ENCODE results near the gene DRG2. TPM values are rescaled to one million over a fixed set of nuclear protein-coding genes. Genes with fewer than 3 reads are reported as not detected.

Gene DRG2
- polyA plus RNA-seq, 4 donors: 34.0 to 46.9 (median 40.4) TPM

GRCh38 chr17:18111330-18111971 is 23.7 kb downstream of the DRG2 start:
- DNase-seq (ENCODE audit: low read depth in 4 of 4, low spot score in 2 of 4): no peak

- DNase-seq (ENCODE audit: low read depth in 4 of 4, low spot score in 2 of 4): no peak
Measured at GRCh38 chr17:18115517-18115916, 27.8 kb downstream of the DRG2 start.

DNA sequence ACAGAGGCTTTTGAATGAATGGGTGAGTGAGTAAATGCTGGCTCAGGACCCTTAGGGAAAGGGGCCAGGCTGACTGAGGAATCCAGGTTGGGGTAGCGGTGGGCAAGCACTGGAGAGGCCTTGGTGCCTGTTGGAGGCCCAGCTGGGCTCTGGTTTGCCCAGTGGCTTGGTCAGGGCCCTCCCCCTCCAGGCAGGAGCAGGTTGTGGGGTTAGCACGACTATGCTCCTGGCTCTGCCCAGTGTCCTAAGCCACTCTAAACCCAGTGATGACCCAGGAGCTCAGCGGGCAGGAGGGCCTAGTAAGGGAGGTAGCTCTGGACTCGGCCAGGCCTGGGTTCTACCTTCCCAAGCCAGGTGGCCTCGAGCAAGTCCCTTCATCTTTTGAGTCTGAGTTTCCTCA is 28.3 kb downstream of the DRG2 start:
- DNase-seq (ENCODE audit: low read depth in 4 of 4, low spot score in 2 of 4): no peak

DNA sequence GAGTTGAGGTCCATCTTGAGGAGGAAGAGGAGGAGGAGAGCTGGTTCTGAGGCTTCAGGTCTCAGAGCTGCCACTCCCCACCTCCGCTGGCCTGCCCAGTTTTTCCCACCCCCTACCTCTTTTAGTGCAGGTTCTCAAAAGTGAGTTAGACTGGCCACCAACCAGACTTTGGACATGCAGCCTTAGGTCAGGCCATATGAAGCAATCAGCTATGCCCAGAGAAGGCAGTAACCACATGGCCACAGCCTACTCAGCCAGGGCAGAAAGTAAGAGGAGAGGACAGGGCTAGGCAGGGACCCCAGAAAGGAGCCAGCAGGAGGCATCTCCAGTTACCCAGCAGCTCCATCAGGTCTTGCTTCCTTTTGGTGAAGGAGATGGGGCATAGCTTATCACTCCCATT is 29.8 kb downstream of the DRG2 start:
- no peak for DNase-seq (ENCODE audit: low read depth in 4 of 4, low spot score in 2 of 4)

GRCh38 chr17:18117982-18118975 is 30.5 kb downstream of the DRG2 start:
- DNase-seq (ENCODE audit: low read depth in 4 of 4, low spot score in 2 of 4): no peak

DNA sequence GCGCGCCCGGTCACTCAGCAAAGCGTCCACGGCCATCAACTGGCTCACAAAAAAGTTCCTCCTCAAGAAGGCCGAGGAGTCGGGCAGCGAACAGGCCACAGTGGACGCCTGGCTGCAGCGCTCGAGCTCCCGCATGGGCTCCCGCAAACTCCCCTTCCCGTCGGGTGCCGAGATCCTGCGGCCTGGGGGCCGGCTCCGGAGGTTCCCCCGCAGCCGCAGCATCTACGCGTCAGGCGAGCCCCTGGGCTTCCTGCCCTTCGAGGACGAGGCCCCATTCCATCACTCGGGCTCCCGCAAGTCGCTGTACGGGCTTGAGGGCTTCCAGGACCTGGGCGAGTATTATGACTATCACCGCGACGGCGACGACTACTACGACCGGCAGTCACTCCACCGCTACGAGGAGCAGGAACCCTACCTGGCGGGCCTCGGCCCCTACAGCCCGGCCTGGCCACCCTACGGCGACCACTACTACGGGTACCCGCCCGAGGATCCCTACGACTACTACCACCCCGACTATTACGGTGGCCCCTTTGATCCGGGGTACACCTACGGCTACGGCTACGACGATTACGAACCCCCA is 31.5 kb downstream of the DRG2 start:
- DNase-seq (ENCODE audit: low read depth in 4 of 4, low spot score in 2 of 4): no peak

GRCh38 chr17:18119938-18120337 is 32.2 kb downstream of the DRG2 start:
- DNase-seq (ENCODE audit: low read depth in 4 of 4, low spot score in 2 of 4): no peak

GRCh38 chr17:18120461-18121017 is 32.8 kb downstream of the DRG2 start:
- DNase-seq (ENCODE audit: low read depth in 4 of 4, low spot score in 2 of 4): no peak

GRCh38 chr17:18121144-18121910 is 33.6 kb downstream of the DRG2 start:
- no peak for DNase-seq (ENCODE audit: low read depth in 4 of 4, low spot score in 2 of 4)

GRCh38 chr17:18122990-18123753 is 35.4 kb downstream of the DRG2 start:
- no peak for DNase-seq (ENCODE audit: low read depth in 4 of 4, low spot score in 2 of 4)

- no peak for DNase-seq (ENCODE audit: low read depth in 4 of 4, low spot score in 2 of 4)
Measured at GRCh38 chr17:18124345-18125126, 36.8 kb downstream of the DRG2 start.

DNA sequence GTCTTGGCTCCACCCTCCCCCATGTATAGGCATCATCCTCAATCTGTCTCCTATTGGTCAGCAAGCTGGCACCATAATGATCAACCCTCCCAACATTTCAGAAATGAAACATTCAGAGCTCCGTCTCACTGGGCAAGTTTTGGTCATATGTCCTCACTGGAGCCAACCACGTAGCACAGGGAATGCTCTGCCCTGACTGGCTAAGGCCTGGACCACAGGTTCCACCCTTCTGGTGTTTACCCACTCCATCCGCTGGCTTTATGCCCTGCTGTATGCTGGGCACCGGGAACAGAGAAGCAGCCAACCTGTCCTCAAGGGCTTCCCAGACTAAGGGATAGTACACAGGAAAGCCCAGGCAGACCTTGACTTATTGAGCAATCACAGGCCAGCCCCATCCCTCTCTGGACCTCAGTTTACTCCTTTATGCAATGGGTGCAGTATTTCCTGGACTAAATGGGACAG is 41.3 kb downstream of the DRG2 start:
- DNase-seq (ENCODE audit: low read depth in 4 of 4, low spot score in 2 of 4): no peak

GRCh38 chr17:18132711-18133110 is 45.0 kb downstream of the DRG2 start:
- DNase-seq (ENCODE audit: low read depth in 4 of 4, low spot score in 2 of 4): no peak

GRCh38 chr17:18136357-18136756 is 48.6 kb downstream of the DRG2 start:
- DNase-seq (ENCODE audit: low read depth in 4 of 4, low spot score in 2 of 4): no peak

DNA sequence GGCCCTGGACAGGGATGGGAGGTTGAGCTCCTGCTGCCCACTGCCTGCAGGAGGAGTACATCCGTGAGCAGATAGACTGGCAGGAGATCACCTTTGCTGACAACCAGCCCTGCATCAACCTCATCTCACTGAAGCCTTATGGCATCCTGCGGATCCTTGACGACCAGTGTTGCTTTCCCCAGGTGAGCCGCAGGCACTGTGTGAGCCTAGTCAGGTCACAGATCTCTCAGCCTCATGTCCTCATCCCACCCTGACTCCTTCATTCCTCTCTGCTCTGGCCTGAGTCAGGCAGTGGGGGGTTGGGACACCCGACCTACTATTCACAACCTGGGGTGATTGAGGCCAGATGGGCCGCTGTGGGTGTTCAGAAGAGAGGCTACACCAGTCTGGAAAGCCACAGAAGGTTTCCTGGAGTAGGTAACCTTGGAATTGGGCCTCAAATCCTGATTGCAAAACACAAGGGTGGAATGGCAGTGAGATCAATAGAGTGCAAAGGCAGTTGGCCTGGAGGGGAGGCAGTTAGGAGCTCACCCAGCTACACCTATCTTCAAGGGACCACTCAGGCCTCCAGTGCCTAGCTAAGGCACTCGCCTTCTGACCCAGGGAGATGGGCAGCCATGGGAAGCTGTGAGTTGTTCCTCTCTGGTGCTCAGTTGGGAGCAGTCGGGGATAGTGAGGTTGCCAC is 50.5 kb downstream of the DRG2 start:
- no peak for DNase-seq (ENCODE audit: low read depth in 4 of 4, low spot score in 2 of 4)

- DNase-seq (ENCODE audit: low read depth in 4 of 4, low spot score in 2 of 4): no peak
Measured at GRCh38 chr17:18139092-18139491, 51.3 kb downstream of the DRG2 start.

DNA sequence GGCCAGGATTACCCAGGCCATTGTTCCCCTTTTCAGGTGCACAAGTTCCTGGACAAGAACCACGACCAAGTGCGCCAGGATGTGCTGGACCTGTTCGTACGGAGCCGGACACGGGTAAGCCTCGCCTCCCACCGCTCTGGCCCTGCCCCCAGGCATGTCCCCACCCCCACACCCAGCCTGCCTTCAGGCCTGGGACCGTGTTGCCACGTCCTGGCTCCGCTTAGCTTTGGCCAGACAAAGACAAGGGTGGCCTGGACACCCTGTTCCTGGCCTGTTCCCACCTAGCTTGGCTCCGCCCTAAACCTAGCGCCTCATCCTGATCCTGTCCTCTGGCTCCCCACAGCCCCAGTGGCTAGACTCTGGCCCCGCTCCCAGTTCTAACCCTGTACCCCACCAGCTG is 51.8 kb downstream of the DRG2 start:
- DNase-seq (ENCODE audit: low read depth in 4 of 4, low spot score in 2 of 4): no peak

GRCh38 chr17:18139949-18140348 is 52.2 kb downstream of the DRG2 start:
- DNase-seq (ENCODE audit: low read depth in 4 of 4, low spot score in 2 of 4): no peak
